Motor neuron (in vitro differentiated cells): Measurements from ENCODE around the gene TNPO1. TPM values are rescaled to one million over a fixed set of nuclear protein-coding genes. Genes with fewer than 3 reads are reported as not detected.
"Not testable (repeated sequence)": the region's sequence is repeated elsewhere in the genome, so short reads cannot be mapped to it uniquely, and the experiment has no call there.

Experiments
- ATAC-seq, 8 experiments: fragments of 200-7000 bp; cut with Tn5 transposase; replicated peaks in 6 of 8; 2 replicates each; pipeline ENCODE4 v1.8.0; 2021; ENCODE audit warnings: mild to moderate bottlenecking in 8 of 8, moderate library complexity in 8 of 8
- H3K27ac ChIP-seq, 2 donors: fragments of 250-450 bp; sonication (Bioruptor Pico); 2 replicates each; pipeline ENCODE4 v1.9.0; 2021; ENCODE audit warnings: antibody characterized with exemption in 2 of 2, mild to moderate bottlenecking in 2 of 2, moderate library complexity in 1 of 2
- H3K4me1 ChIP-seq, 2 donors: fragments of 250-450 bp; sonication (Bioruptor Pico); replicated peaks in 1 of 2; 2 replicates each; pipeline ENCODE4 v1.6.1; 2021; ENCODE audit warnings: antibody characterized with exemption in 2 of 2, mild to moderate bottlenecking in 2 of 2, moderate library complexity in 1 of 2
- H3K4me3 ChIP-seq, 5 donors: fragments of 250-450 bp; sonication (Bioruptor Pico); 2 replicates each; pipeline ENCODE4 v1.9.0; 2021; ENCODE audit warnings: antibody characterized with exemption in 5 of 5, mild to moderate bottlenecking in 5 of 5, moderate library complexity in 4 of 5
- WGBS, 10 experiments: fragments of 450-650 bp; shearing (Covaris generic); methylation state at CpG; one replicate each; pipeline ENCODE4 v1.0.0; 2022; 5-methylcytosine and 5-hydroxymethylcytosine counted together
- in situ Hi-C, 9 experiments: fragments of 400-800 bp; cut with MboI; loops; one replicate each; pipeline ENCODE4 v1.15.0; 2021; ENCODE audit warnings: low sequenced_read_pairs in 9 of 9, low pct_unique_long_range_greater_than_20kb in 2 of 9; ENCODE audit not compliant: unreplicated experiment in 9 of 9
- total RNA-seq, 8 experiments: library from RNA; unstranded; fragments of 300-600 nt; gene quantifications; 2 replicates each; pipeline versions ENCODE4 v1.2.3 to v1.2.4, GENCODE V29; 2022

TNPO1 gene
- total RNA-seq: 100 to 1,000 TPM in 4 of 8 experiments, 10 to 100 TPM in 4; 89.3 to 122 (median 100.0) TPM

DNA sequence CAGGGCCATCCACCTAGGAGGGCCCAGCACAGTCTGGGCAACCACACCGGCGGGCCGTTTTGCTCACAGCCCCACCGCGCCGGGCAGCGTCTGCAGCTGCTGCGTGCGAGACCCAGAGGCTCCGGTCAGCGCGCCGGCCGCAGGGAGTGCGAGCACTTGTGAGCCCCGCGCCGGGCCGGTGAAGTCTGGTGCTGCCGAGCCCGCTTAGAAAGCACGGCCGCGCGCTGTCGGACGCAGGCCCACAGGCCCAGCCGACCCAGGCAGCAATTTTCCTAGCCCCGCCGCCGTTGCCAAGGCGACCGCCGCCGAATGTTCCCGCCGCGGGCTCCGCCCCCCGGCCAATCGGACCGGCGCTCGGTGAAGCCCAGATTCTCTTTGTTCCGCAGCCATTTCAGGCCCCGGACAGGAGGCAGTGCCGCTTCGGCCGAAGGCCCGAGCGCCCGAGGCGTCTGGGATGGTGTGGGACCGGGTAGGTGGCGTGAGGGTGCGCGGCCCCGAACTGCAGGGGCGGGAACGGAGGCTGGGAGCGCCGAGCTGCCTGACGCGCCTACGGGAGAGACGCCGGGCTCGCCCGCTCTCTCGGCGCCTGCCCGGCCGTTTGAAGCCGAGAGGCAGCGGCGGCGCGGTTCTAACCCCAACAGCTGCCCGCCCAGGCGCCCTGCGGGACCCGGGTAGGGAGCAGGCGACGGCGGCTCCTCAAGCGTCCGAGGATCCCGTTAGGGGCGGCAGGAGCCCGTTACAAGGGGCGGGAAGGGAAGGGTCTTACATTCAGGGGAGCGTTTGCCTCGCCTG lies at the start of gene TNPO1:
Gene TNPO1 (plus strand): TSS at position 378 of the 792 bp plus-strand sequence. CDS start 77 bp downstream, at position 455.
- Histone ChIP-seq H3K4me3 (peak within 1 kb of the TSS; percentile 59 to 91 (median 76)), H3K4me1 (peaks cover 5 to 12% of the 10 kb centered on the region in 2 donors), H3K27ac (peak within 1 kb of the TSS; percentile 92 to 97)
- in situ Hi-C loops: loop anchor here in 2 of 9 experiments (10.0 to 25.0 kb wide), 2 partner anchors 202 to 454 kb away; no protein-coding TSS in a partner anchor
- 0 to 20% (median 0%) methylated on average over 1 to 5 of the region's 93 CpGs; no CpG with 5 or more reads in 5 of the 10 experiments for WGBS, 10 experiments
- ATAC-seq: peak; percentile 88 to 91 (median 90)

DNA sequence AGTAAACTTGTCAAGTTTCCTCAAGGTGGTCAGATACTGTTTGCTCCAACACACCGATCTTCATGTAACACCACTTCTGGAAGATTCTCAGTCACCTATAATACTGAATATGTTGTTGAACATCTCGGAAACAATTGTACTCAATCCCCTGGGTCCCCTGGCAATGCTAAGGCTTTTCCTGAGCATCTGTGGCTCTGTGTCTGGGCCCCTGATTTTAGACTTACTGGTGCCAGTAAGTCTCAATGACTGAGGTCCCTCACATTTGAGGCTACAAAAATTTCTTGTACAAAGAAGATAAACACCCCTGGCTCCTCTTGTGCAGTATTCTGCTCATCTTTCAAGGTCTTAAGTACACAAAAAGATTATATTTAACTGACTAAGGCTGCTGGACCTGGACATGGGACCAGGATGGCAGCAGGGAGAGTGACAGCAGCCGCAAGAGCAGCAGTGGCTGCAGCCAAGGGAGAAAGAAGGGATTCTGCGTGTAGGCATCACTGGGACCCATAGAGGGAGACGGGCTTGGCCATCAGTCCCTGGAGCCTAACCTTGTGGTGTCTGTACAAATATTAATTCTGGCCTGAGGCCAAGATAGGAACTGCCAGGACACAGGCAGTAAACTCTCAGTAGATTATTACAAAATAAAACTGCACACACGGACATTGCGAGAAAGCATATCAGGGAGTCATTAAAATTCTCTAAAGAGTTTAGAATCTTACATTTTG lies 49.0 kb upstream of the TNPO1 start:
- H3K4me1 ChIP-seq: no peaks in the 10 kb centered on the region
- WGBS, 10 experiments: 28 to 100% (median 86%) methylated on average over 1 to 6 of the region's 7 CpGs
- in situ Hi-C loops: no loop called here
- H3K4me3 ChIP-seq: no peak overlapping the region
- peak in 3 of 8 experiments; percentile 35 to 94 (median 40) for ATAC-seq
- H3K27ac ChIP-seq: no peak overlapping the region

DNA sequence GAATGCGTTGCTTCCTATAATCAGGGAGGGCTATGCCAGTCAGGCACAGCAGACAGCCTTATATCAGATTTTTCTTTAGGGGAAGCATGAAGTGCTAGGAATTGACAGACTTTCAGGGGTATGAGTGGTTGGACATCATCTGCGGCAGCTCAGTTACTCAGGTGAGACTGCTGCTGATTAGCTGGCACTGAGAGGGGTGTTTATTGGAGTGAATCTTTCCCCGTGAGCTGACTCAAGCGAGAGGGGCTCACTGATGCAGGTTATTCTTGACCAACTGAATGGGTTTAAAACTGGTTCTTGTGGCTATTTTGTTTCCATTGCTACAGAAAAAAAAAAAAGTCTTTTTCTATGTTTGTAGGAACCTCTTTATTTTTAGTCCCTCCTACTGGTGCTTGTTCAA lies 46.2 kb upstream of the TNPO1 start:
- Histone ChIP-seq H3K27ac (no peak overlapping the region), H3K4me1 (no peaks in the 10 kb centered on the region), H3K4me3 (no peak overlapping the region)
- 83 to 100% (median 100%) methylated on average over 1 to 3 of the region's 4 CpGs; no CpG with 5 or more reads in 2 of the 10 experiments for WGBS, 10 experiments
- ATAC-seq: no peak
- in situ Hi-C loops: no loop called here

DNA sequence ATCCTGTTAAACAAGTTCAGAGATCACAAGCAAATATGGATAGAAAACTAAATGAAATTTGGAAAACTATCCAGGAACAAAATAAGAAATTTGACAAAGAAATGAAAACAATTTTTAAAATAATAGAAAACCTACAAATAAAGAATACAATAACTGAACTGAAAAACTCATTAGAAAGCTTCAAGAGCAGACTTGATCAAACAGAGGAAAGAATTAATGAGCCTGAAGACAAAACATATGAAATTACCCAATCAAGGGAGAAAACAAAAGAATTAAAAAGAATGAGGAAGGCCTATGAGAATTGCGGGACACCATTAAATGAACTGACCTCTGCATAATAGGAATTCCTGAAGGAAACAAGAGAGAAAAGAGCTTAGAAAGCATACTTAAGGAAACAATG lies 39.8 kb upstream of the TNPO1 start:
- in situ Hi-C loops: no loop called here
- H3K27ac ChIP-seq: no peak overlapping the region
- H3K4me3 ChIP-seq: no peak overlapping the region
- no peaks in the 10 kb centered on the region for H3K4me1 ChIP-seq
- ATAC-seq: no peak
- WGBS, 10 experiments: 0 to 100% (median 86%) methylated on average over 1 of the region's 1 CpG; no CpG with 5 or more reads in 1 of the 10 experiments

DNA sequence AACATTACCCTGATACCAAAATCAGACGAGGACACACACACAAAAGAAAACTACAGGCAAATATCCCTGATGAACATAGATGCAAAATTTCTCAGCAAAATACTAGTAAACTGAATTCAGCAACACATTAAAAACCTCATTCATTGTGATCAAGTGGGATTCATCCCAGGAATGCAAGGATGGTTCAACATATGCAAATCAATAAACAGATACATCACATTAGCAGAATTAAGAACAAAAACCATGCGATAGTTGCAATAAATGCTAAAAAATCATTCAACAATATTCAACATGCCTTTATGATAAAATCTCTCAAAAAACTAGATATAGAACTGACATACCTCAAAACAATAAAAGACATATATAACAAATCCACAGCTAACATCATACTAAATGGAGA lies 36.9 kb upstream of the TNPO1 start:
- no peak for ATAC-seq
- H3K27ac ChIP-seq: no peak overlapping the region
- no peaks in the 10 kb centered on the region for H3K4me1 ChIP-seq
- in situ Hi-C loops: no loop called here
- WGBS, 10 experiments: 17 to 100% (median 86%) methylated on average over 1 to 2 of the region's 2 CpGs; no CpG with 5 or more reads in 2 of the 10 experiments
- H3K4me3 ChIP-seq: no peak overlapping the region

DNA sequence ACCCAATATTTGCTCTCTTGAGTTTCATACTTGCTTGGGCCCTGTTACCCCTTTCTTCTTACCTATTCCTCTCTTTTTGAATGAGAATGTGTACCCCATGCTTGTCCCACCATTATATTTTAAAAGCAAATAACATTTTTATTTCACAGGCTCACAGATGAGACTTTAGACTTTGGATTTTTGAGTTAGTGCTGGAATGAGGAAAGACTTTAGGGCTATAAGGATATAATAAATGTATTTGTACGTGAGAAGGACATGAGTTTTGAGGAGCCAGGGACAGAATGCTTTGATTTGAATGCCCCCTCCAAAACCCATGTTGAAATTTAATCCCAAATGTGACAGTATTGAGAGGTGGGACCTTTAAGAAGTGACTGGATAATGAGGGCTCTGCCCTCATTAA lies 33.1 kb upstream of the TNPO1 start:
- no peak for ATAC-seq
- no peak overlapping the region for H3K4me3 ChIP-seq
- no peak overlapping the region for H3K27ac ChIP-seq
- 33 to 100% (median 88%) methylated on average over 1 of the region's 1 CpG; no CpG with 5 or more reads in 4 of the 10 experiments for WGBS, 10 experiments
- H3K4me1 ChIP-seq: no peaks in the 10 kb centered on the region
- in situ Hi-C loops: no loop called here

DNA sequence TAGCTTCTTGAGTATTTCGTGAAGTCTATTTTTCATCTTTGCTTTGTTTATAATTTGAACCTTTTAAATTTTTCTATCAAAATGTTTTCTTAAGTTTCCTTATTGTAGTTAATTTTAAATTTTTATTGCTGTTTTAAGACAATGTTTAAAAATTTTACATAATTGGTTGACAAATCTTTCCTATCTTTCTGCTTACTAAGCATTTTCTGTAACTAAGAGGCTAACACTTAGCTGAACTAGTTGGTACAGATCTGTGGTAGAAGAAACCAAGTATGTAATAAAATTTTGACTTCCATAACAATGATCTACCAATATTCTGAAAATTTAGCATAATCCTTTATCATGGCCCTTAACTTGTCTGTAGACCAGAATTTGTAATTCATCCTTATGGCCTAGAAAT lies 32.3 kb upstream of the TNPO1 start:
- no peaks in the 10 kb centered on the region for H3K4me1 ChIP-seq
- in situ Hi-C loops: no loop called here
- WGBS, 10 experiments: 76 to 100% (median 100%) methylated on average over 1 of the region's 1 CpG; no CpG with 5 or more reads in 1 of the 10 experiments

DNA sequence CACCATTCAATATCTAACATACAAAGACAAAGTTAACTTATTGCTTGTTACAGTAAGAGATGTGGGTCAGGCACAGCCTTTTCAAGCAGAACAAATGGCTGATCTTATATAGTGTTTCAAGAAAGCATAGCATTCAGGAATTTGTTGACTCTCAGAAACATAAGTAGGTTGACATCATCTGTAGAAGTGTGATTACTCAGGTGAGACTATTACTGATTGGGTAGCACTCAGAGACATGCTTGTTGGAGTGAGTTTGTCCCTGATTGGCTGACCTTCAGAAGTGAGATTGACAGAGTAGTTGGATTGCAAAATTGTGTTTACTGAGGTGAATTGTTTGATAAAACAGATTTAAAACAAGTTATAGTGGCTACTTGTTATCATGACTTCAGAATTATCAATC lies 30.7 kb upstream of the TNPO1 start:
- Histone ChIP-seq H3K4me1 (no peaks in the 10 kb centered on the region), H3K4me3 (no peak overlapping the region), H3K27ac (no peak overlapping the region)
- in situ Hi-C loops: no loop called here
- ATAC-seq: no peak

More for the DNA sequence above, 32.3 kb upstream of the TNPO1 start:
- Histone ChIP-seq H3K27ac (no peak overlapping the region), H3K4me3 (no peak overlapping the region)
- no peak for ATAC-seq

DNA sequence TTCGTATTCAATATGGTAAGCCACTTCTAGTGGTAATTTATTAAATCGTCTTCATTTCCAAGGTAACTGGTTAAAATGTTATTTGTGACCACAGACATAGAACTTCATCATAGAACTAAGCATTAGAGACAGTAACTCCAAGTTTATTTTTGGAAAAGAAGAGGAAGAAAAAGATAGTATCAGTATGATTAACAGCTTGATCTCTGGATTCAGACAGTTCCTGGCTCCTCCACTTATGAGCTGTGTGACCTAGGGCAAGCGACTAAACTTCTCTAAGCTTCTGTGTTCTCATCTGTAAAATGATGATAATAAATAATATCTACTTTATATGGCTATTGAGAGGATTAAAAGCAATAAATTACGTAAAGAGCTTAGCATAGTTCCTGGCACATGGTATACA lies 29.8 kb upstream of the TNPO1 start:
- WGBS, 10 experiments: 64 to 100% (median 85%) methylated on average over 3 to 4 of the region's 4 CpGs
- no peak overlapping the region for H3K27ac ChIP-seq
- in situ Hi-C loops: no loop called here
- no peak for ATAC-seq
- no peaks in the 10 kb centered on the region for H3K4me1 ChIP-seq
- no peak overlapping the region for H3K4me3 ChIP-seq

DNA sequence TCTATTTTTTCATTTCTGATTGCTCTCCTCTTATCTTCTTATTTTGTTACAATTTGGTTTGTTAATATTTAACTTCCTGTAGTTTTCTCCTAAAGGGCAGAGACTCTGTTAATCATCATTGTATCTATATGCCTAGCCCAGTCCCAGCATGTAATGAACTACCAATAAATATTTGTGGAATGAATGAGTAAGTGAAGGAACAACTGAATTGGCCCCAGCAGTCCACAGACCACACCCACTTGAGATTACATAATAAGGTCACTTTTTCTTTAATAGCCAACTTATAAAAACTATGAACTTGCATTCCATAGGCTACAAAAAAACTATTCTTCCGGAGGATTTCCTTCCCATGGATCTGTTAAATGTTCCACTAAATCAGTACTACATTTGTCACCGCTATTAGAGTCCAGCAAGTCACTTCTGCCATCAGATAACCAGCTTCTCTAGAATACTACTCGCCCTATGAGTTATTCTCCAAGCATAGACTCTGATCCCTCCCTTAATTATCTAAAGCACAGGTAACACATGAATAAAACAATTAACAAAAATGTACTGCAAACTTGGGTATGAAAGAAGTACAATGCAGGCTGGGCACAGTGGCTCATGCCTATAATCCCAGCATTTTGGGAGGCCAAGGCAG lies 27.5 kb upstream of the TNPO1 start:
- in situ Hi-C loops: no loop called here
- Histone ChIP-seq H3K4me1 (no peaks in the 10 kb centered on the region), H3K27ac (no peak overlapping the region), H3K4me3 (no peak overlapping the region)
- peak in 2 of 8 experiments; percentile 35 to 36 for ATAC-seq
- WGBS, 10 experiments: 33 to 100% (median 68%) methylated on average over 1 to 3 of the region's 3 CpGs; no CpG with 5 or more reads in 1 of the 10 experiments

DNA sequence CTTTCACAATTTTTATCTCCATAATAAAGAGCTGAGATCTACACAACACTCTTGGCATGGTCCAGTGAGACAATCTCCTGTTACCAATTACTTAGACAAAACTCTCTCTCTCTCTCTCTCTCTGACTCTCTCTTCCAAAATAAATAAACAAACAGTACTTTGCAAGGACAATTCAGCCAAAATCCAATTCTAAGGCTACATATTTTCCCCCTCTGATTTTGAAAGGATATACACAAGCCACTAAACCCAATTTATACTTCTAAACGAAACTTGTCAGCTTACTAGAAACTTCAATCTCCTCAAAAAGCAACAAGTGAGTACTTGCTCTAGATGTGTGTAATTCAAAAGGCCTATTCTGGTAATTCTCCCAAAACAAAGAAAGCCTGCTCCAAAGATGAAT lies 26.3 kb upstream of the TNPO1 start:
- H3K27ac ChIP-seq: no peak overlapping the region
- ATAC-seq: no peak
- 0 to 89% (median 50%) methylated on average over 1 of the region's 1 CpG; no CpG with 5 or more reads in 1 of the 10 experiments for whole genome bisulfite sequencing, 10 experiments
- no peaks in the 10 kb centered on the region for H3K4me1 ChIP-seq
- no peak overlapping the region for H3K4me3 ChIP-seq
- in situ Hi-C loops: no loop called here

DNA sequence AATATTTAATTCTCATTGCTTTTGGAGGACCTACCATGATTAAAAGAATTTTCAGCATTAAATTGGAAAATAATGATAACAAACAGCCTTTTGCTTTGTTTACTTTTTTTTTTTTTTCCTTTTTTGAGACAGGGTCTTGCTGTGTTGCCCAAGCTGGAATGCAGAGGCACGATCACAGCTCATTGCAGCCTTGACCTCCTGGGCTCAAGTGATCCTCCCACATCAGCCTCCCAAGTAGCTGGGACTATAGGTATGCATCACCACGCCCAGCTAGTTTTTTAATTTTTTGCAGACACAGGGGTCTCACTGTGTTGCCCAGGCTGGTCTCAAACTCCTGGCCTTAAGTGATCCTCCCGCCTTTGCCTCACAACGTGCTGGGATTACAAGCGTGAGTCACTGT lies 23.8 kb upstream of the TNPO1 start:
- ATAC-seq, H3K4me3 ChIP-seq, H3K27ac ChIP-seq, in situ Hi-C loops, H3K4me1 ChIP-seq: not testable (repeated sequence)
- WGBS, 10 experiments: 59 to 96% (median 79%) methylated on average over 1 to 5 of the region's 5 CpGs

DNA sequence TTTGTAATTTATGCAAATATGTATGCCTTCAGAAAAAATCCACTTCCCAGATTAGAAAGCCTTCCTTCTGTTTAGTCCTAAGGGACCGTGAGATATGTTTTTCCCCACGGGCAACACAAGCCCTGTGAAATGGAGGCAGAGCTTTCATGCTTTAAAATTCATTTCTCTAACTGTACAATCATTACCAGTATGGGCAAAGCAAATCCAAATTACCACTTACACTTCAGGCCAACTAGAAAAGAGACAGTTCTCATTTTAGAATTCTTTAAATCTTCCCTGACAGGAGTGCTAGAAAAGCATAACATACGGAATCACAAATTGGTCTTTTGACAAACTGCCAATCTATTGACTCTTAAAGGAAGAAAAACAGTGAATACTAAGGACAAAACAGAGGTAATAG lies 20.5 kb upstream of the TNPO1 start:
- H3K4me1 ChIP-seq: no peaks in the 10 kb centered on the region
- no peak for ATAC-seq
- H3K27ac ChIP-seq: no peak overlapping the region
- H3K4me3 ChIP-seq: no peak overlapping the region
- in situ Hi-C loops: no loop called here
- WGBS, 10 experiments: 64 to 100% (median 84%) methylated on average over 1 to 3 of the region's 3 CpGs; no CpG with 5 or more reads in 2 of the 10 experiments
